BE2C (cell line): Measurements from ENCODE around the gene NOS3.

Experiments used
- DNase-seq: peaks from one replicate; pipeline ENCODE4 v3.0.0-alpha.2; 2020
- H3K27me3 ChIP-seq: fragments of 250-450 bp; sonication (Bioruptor Pico); 2 replicates; pipeline ENCODE4 v1.5.1; 2020; ENCODE audit warnings: mild to moderate bottlenecking
- H3K36me3 ChIP-seq: fragments of 250-450 bp; sonication (Bioruptor Pico); 2 replicates; pipeline ENCODE4 v1.5.1; 2020; ENCODE audit warnings: mild to moderate bottlenecking
- H3K4me1 ChIP-seq: fragments of 250-450 bp; sonication (Bioruptor Pico); 2 replicates; pipeline ENCODE4 v1.5.1; 2020
- H3K4me3 ChIP-seq: 2 replicates; pipeline ENCODE4 v1.5.1; 2011; ENCODE audit warnings: low read depth, low read length
- H3K9me3 ChIP-seq: fragments of 250-450 bp; sonication (Bioruptor Pico); 2 replicates; pipeline ENCODE4 v1.5.1; 2020
- CTCF ChIP-seq: IDR thresholded peaks from 2 replicates; pipeline ENCODE4 v1.5.1; 2012; ENCODE audit warnings: mild to moderate bottlenecking, low read depth, low read length

The NOS3 gene

DNA sequence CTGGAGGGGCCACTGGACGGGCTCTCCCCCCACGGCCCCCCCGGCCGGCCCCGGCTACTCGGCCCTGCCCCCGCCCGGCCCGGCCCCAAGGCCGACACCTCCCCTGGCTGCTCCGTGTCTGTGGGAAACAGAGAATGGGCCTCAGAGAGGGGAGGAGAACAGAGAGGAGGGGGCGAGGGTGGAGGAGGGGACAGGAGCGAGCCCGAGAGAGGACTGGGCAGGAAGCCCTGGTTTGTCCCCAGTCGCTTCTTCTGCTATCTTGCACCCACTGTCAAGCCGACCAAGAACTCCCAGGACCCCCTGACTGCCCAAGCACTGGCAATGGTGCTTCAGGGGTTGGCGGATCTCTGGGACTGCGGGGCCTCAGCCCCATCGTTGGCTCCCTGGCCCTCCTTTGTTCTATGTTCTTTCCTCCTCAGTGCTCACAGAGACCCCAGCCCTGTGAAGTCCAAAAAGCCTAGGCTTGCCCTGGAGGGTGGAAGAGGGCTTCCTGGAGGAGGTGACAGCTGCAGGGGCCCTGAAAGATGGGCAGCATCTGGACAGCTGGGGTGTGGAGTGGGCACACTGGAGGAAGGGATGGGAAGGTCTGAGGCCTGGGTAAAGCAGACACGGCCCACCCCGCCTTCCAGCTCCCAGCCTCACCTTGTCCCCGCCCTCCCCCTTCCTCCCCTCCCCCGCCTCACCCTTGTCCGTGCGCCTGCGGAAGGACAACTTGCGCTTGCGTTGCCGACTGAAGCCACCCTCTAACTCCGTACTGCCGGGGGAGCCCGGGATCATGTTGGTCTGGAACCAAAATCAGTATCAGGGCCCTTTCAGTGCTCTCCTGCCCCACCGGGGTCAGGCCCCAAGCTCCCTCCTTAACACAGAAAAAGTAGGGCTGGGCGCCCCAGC is 42.8 kb upstream of the NOS3 start:
- no peak for TF ChIP-seq CTCF
- Histone ChIP-seq H3K36me3 (peaks cover 64% of the 10 kb centered on the region), H3K4me3 (no peak overlapping the region), H3K9me3 (no peaks in the 10 kb centered on the region), H3K4me1 (peaks cover 44% of the 10 kb centered on the region), H3K27me3 (no peaks in the 10 kb centered on the region)
- no peak for DNase-seq

DNA sequence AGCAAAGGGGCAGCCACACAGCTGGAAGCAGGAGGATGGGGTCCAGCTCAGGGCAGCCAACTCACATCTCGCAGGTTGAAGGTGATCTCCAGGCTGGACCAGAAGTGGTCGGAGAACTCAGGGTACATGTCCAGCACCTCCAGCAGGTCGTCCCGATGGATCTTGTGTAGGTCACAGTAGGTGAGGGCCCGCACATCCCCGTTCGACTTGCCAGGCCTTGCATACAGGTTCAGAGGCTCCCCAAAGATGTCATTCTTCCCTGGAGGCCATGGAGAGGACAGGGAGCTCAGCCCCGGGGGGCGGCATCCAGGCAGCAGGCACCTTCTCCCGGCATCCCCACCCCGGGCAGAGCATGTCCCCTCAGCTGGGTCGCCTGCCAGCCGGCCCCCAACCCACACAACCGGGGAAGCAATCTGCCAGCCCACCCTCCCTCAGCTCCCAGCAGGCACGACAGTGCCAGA is 42.0 kb upstream of the NOS3 start:
- DNase-seq: no peak
- Histone ChIP-seq H3K4me1 (peaks cover 44% of the 10 kb centered on the region), H3K4me3 (no peak overlapping the region), H3K27me3 (no peaks in the 10 kb centered on the region), H3K9me3 (no peaks in the 10 kb centered on the region), H3K36me3 (peaks cover 72% of the 10 kb centered on the region)
- no peak for TF ChIP-seq CTCF

DNA sequence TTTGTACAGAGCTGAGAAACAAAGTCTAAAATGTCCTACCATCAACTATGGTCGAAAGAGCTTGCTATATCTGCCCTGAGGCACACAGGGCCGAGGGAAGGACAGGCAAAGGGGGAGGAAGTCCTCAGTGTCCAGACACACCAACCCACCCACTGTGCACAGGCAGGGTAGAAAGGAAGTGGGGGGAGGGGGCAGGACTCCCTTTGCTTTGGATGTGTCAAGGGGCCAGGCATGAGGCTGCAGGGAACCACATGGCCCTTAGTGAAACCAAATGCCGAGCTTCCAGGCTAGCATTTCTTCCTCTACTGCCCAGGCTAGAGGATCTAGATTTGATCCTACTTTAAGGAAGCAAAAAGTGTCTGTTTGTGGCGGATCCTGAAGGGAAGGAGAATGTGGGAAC is 41.3 kb upstream of the NOS3 start:
- TF ChIP-seq CTCF: no peak

DNA sequence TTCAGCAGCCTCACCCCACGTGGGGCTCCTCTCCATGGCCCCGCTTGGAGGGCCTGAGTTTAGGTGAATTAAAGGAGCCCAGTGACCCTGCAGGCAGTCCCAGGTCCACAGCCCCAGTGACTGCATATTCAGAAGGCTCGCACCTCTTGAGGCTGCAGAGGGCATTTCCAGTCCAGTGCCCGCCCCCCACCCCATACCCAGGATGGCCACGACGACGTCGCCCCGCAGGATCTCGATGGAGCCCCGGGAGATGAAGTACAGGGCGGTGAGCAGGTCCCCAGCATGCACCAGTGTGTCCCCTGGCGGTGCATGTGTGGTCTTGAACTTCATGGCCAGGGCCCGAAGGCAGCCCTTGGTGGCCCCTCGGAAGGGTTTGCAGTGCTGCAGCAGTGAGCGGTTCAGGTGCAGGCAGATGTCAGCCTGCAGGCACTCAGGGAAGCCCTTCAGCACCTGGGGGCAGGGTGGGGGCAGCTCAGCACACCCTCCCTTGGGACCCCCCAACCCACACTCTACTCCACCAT is 40.8 kb upstream of the NOS3 start:
- DNase-seq: peak; percentile 23
- Histone ChIP-seq H3K27me3 (no peaks in the 10 kb centered on the region), H3K4me3 (no peak overlapping the region), H3K4me1 (peaks cover 48% of the 10 kb centered on the region), H3K9me3 (no peaks in the 10 kb centered on the region), H3K36me3 (peaks cover 72% of the 10 kb centered on the region)
- TF ChIP-seq CTCF: peak; percentile 5; the same call in 1 of the 2 replicates

More for the DNA sequence above, 41.3 kb upstream of the NOS3 start:
- DNase-seq: peak; percentile 84
- H3K4me3 ChIP-seq: no peak overlapping the region
- no peaks in the 10 kb centered on the region for H3K27me3 ChIP-seq
- peaks cover 72% of the 10 kb centered on the region for H3K36me3 ChIP-seq
- no peaks in the 10 kb centered on the region for H3K9me3 ChIP-seq
- peaks cover 48% of the 10 kb centered on the region for H3K4me1 ChIP-seq

DNA sequence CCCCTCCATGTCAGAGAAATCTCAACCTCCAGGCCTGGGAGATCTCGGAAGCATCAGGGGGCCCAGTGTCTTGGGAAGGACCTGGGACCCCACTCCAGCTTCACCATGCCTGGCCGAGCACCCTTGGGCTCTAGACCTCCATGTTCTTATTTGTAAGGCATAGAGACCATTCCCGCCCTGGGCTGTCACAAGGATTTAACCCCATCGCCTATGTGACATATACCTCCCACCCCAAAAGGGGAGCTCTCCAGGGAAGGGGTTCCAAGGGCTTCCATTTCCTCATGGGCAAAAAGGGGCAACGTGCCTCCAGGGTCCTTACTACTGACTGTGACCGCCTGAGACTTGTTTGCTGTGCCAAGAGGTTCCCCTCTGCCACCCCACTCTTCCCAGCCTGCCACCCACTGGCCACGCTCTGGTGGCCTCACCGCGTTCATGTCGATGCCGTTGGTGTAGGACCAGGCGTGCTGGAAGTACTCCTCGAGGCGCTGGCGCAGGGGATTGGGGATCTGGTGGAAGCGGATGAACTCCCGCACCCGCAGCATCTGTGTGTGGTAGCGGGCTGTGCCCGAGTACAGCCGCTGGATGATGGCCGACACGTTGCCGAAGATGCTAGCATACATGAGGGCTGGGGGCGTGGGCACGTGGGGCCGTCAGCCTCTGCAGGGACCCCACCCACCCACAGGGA is 40.2 kb upstream of the NOS3 start:
- Histone ChIP-seq H3K4me1 (peaks cover 45% of the 10 kb centered on the region), H3K27me3 (no peaks in the 10 kb centered on the region), H3K4me3 (no peak overlapping the region), H3K36me3 (peaks cover 66% of the 10 kb centered on the region), H3K9me3 (no peaks in the 10 kb centered on the region)
- no peak for TF ChIP-seq CTCF
- peak; percentile 22 for DNase-seq
